Muscle layer of duodenum (tissue), 2 donors: Measurements from ENCODE around the gene SMIM38.
A peak's percentile ranks its signal among the peaks of the same experiment; 100 is the strongest.

Experiments
- H3K27ac ChIP-seq: one replicate; pipeline ENCODE4 v1.7.0; 2013; ENCODE audit warnings: mild to moderate bottlenecking, low read length
- H3K27me3 ChIP-seq: one replicate; pipeline ENCODE4 v1.7.0; 2013; ENCODE audit warnings: low read depth, mild to moderate bottlenecking, control low read depth, low read length
- H3K36me3 ChIP-seq, 2 donors: one replicate each; pipeline ENCODE4 v1.7.0; 2013; ENCODE audit warnings: low read length in 2 of 2, control low read depth in 1 of 2, mild to moderate bottlenecking in 1 of 2; ENCODE audit not compliant: insufficient read depth in 2 of 2, control insufficient read depth in 1 of 2
- H3K4me1 ChIP-seq, 2 donors: one replicate each; pipeline ENCODE4 v1.7.0; 2013; ENCODE audit warnings: low read length in 2 of 2, mild to moderate bottlenecking in 2 of 2, control low read depth in 1 of 2, moderate library complexity in 1 of 2; ENCODE audit not compliant: insufficient read depth in 2 of 2, control insufficient read depth in 1 of 2
- H3K4me3 ChIP-seq, 2 donors: one replicate each; pipeline ENCODE4 v1.7.0; 2013; ENCODE audit warnings: low read length in 2 of 2, low read depth in 1 of 2, mild to moderate bottlenecking in 1 of 2
- H3K9me3 ChIP-seq, 2 donors: one replicate each; pipeline ENCODE4 v1.7.0; 2013; ENCODE audit warnings: low read length in 2 of 2, control low read depth in 1 of 2, mild to moderate bottlenecking in 1 of 2; ENCODE audit not compliant: control insufficient read depth in 1 of 2
- donor health status: healthy.

SMIM38 gene

DNA sequence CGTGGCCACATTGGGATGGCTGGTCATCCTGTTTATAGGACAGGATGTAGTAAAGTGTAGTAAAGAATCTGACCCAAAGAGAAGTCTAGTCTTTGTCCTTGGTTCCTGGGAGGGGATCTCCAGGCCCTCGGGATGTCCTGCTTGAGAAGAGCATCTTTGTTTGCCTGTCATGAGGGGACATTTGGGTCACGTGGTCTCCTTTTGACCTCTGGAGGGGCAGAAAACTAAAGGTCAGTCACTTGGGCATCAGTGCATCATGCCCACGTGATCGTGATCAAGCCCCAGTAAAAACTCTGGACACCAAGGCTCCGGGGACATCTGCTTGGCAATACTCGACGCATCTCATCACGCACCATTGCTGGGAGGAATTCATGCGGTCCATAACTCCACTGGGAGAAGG, 9.1 kb downstream of the SMIM38 start:
- H3K27me3 ChIP-seq = no peaks in the 10 kb centered on the region
- H3K4me3 ChIP-seq = no peak overlapping the region
- H3K27ac ChIP-seq = no peak overlapping the region
- H3K4me1 ChIP-seq = peaks cover 0 to 16% of the 10 kb centered on the region in 2 donors
- H3K36me3 ChIP-seq = no peaks in the 10 kb centered on the region
- H3K9me3 ChIP-seq = peaks cover 0 to 10% of the 10 kb centered on the region in 2 donors

- Histone ChIP-seq H3K9me3 (peaks cover 0 to 10% of the 10 kb centered on the region in 2 donors), H3K36me3 (no peaks in the 10 kb centered on the region), H3K4me1 (peaks cover 0 to 11% of the 10 kb centered on the region in 2 donors), H3K4me3 (no peak overlapping the region), H3K27me3 (no peaks in the 10 kb centered on the region), H3K27ac (no peak overlapping the region)
Observed at GRCh38 chr11:69165775-69166174, 10.0 kb downstream of the SMIM38 start.

GRCh38 chr11:69166218-69167115, 10.7 kb downstream of the SMIM38 start:
- Histone ChIP-seq H3K4me3 (peak overlapping the region in 1 of 2 donors; percentile 13), H3K4me1 (peaks cover 0 to 5% of the 10 kb centered on the region in 2 donors), H3K27me3 (no peaks in the 10 kb centered on the region), H3K9me3 (peaks cover 0 to 10% of the 10 kb centered on the region in 2 donors), H3K36me3 (no peaks in the 10 kb centered on the region), H3K27ac (no peak overlapping the region)

GRCh38 chr11:69167130-69167915, 11.6 kb downstream of the SMIM38 start:
- no peaks in the 10 kb centered on the region for H3K27me3 ChIP-seq
- no peaks in the 10 kb centered on the region for H3K36me3 ChIP-seq
- H3K9me3 ChIP-seq = peaks cover 0 to 10% of the 10 kb centered on the region in 2 donors
- H3K4me1 ChIP-seq = peaks cover 0 to 5% of the 10 kb centered on the region in 2 donors
- H3K27ac ChIP-seq = no peak overlapping the region
- H3K4me3 ChIP-seq = peak overlapping the region in 1 of 2 donors; percentile 3

- H3K4me3 ChIP-seq = no peak overlapping the region
- peaks cover 0 to 6% of the 10 kb centered on the region in 2 donors for H3K9me3 ChIP-seq
- no peaks in the 10 kb centered on the region for H3K36me3 ChIP-seq
- peaks cover 0 to 5% of the 10 kb centered on the region in 2 donors for H3K4me1 ChIP-seq
- H3K27ac ChIP-seq = no peak overlapping the region
- H3K27me3 ChIP-seq = no peaks in the 10 kb centered on the region
Observed at GRCh38 chr11:69167916-69168691, 12.4 kb downstream of the SMIM38 start.

- H3K4me1 ChIP-seq = peaks cover 0 to 5% of the 10 kb centered on the region in 2 donors
Observed at GRCh38 chr11:69169479-69169878, 13.7 kb downstream of the SMIM38 start.

GRCh38 chr11:69170704-69171103, 15.0 kb downstream of the SMIM38 start:
- Histone ChIP-seq H3K4me1 (peaks cover 0 to 5% of the 10 kb centered on the region in 2 donors), H3K27me3 (no peaks in the 10 kb centered on the region), H3K4me3 (no peak overlapping the region), H3K27ac (no peak overlapping the region), H3K36me3 (no peaks in the 10 kb centered on the region), H3K9me3 (peaks cover 0 to 7% of the 10 kb centered on the region in 2 donors)

More at GRCh38 chr11:69169479-69169878, 13.7 kb downstream of the SMIM38 start:
- Histone ChIP-seq H3K36me3 (no peaks in the 10 kb centered on the region), H3K4me3 (no peak overlapping the region), H3K9me3 (no peaks in the 10 kb centered on the region), H3K27me3 (no peaks in the 10 kb centered on the region), H3K27ac (no peak overlapping the region)

DNA sequence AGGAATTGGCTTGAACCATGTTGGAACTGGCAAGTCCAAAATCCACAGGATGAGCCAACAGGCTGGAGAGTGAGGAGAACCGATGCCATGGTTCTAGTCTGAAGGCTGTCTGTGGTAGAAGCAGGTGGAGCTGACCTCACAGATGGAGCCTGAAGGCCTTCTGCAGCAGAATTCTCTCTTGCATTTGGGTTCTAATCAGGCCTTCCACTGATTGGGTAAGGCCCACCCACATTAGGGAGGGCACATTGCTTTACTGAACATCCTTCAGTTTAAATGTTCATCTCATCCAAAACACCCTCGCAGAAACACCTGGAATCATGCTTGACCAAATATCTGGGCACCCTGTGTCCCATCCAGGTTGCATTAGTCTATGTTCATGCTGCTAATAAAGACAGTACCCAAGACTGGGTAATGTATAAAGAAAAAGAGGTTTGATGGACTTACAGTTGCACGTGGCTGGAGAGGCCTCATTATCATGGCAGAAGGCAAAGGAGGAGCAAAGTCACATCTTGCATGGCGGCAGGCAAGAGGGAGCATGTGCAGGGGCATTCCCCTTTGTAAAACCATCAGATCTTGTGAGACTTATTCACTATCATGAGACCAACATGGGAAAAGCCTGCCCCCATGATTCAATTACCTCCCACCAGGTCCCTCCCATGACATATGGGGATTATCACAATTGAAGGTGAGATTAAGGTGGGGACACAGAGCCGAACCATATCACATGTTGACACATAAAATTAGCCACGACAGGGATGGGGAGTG, 15.9 kb downstream of the SMIM38 start:
- H3K4me1 ChIP-seq = no peaks in the 10 kb centered on the region
- peaks cover 0 to 9% of the 10 kb centered on the region in 2 donors for H3K9me3 ChIP-seq
- no peak overlapping the region for H3K27ac ChIP-seq
- H3K27me3 ChIP-seq = no peaks in the 10 kb centered on the region
- H3K36me3 ChIP-seq = no peaks in the 10 kb centered on the region
- H3K4me3 ChIP-seq = no peak overlapping the region

DNA sequence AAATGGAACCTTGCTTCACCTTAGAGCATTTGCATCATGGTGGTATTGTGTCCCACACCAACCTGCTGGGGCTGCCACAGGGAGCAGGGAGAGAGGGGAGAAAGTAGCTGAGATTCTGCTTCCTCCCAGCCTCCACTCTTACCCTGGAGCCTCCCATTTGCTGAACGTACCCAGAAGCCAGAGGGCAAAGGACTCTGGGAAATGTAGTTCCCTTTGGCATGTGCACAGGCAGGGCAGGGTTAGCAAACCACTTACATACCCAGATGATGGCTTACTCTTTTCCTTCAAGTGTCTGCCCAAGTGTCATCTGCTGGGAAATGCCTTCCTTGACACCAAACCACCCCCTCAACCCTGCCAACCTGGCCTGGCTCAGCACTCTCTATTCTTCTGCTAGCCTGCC, 16.9 kb downstream of the SMIM38 start:
- Histone ChIP-seq H3K36me3 (no peaks in the 10 kb centered on the region), H3K27me3 (no peaks in the 10 kb centered on the region), H3K27ac (no peak overlapping the region), H3K4me1 (no peaks in the 10 kb centered on the region), H3K9me3 (peaks cover 0 to 9% of the 10 kb centered on the region in 2 donors), H3K4me3 (no peak overlapping the region)

GRCh38 chr11:69173331-69173730, 17.6 kb downstream of the SMIM38 start:
- H3K36me3 ChIP-seq = no peaks in the 10 kb centered on the region
- H3K4me3 ChIP-seq = no peak overlapping the region
- no peaks in the 10 kb centered on the region for H3K4me1 ChIP-seq
- H3K9me3 ChIP-seq = peaks cover 0 to 9% of the 10 kb centered on the region in 2 donors
- no peak overlapping the region for H3K27ac ChIP-seq
- H3K27me3 ChIP-seq = no peaks in the 10 kb centered on the region
